Endothelial cell of umbilical vein (primary cell): ENCODE results near the gene NMNAT3. TPM values are rescaled to one million over a fixed set of nuclear protein-coding genes. Genes with fewer than 3 reads are reported as not detected.

ENCODE experiments used
- BruUV-seq: library from RNA; stranded (reverse); fragments of 400-500 nt; replicated peaks from 2 replicates; lab custom pipeline; 2021; lab: Mats Ljungman, UMichigan
- CTCF ChIA-PET: fragments of 300-600, 350-600 bp; sonication (Branson Sonifier 250); formaldehyde crosslinking; loops from one replicate; lab custom pipeline; 2021; ENCODE audit warnings: antibody characterized with exemption, inconsistent platforms; lab: Charles Lee
- POLR2A ChIA-PET: fragments of 300-600, 350-600 bp; sonication (Branson Sonifier 250); formaldehyde crosslinking; loops from one replicate; lab custom pipeline; 2021; ENCODE audit warnings: antibody characterized with exemption, inconsistent platforms; lab: Charles Lee
- DNase-seq: peaks from one replicate; pipeline ENCODE4 v3.0.0-alpha.2; 2011; ENCODE audit warnings: low read depth, low spot score
- FAIRE-seq: peaks from 2 replicates; lab custom pipeline; 2011; peaks lifted over from hg19 to GRCh38; lab: Jason Lieb, UNC
- H2AFZ ChIP-seq: 2 replicates; pipeline ENCODE4 v1.6.0; 2012; ENCODE audit warnings: low read depth, low read length, control low read depth, inconsistent platforms
- H3K27ac ChIP-seq: 2 replicates; pipeline ENCODE4 v1.5.1; 2011; ENCODE audit warnings: low read depth, mild to moderate bottlenecking, control low read depth, low read length, moderate library complexity; ENCODE audit not compliant: insufficient read depth
- H3K27me3 ChIP-seq, 2 experiments: 2 replicates each; pipeline versions ENCODE4 v1.6.0 to v1.6.1; 2011; ENCODE audit warnings: low read length in 2 of 2, mixed read lengths in 1 of 2; ENCODE audit not compliant: control insufficient read depth in 2 of 2, insufficient read depth in 2 of 2
- H3K36me3 ChIP-seq, 2 experiments: 2 replicates in 1 of 2; 3 replicates in 1 of 2; pipeline ENCODE4 v1.5.1; 2011; ENCODE audit warnings: low read length in 2 of 2, mild to moderate bottlenecking in 1 of 2, moderate library complexity in 1 of 2; ENCODE audit not compliant: control insufficient read depth in 2 of 2, insufficient read depth in 2 of 2; ENCODE audit errors: extremely low read depth in 1 of 2
- H3K4me1 ChIP-seq: 3 replicates; pipeline ENCODE4 v1.5.1; 2011; ENCODE audit warnings: mild to moderate bottlenecking, low read length; ENCODE audit not compliant: control insufficient read depth, insufficient read depth; ENCODE audit errors: extremely low read depth
- H3K4me2 ChIP-seq: 2 replicates; pipeline ENCODE4 v1.6.1; 2011; ENCODE audit warnings: low read length, control low read depth, mixed read lengths; ENCODE audit not compliant: insufficient read depth
- H3K4me3 ChIP-seq, 3 experiments: fragments of 200-600 bp in 1 of 3; sonication (generic), shearing (Covaris generic) in 1 of 3; replicated peaks in 1 of 3; 2 replicates each; pipeline ENCODE4 v1.5.1; 2011 to 2016; ENCODE audit warnings: control low read depth in 3 of 3, low read length in 3 of 3, mild to moderate bottlenecking in 2 of 3, inconsistent platforms in 1 of 3, low read depth in 1 of 3, moderate library complexity in 1 of 3; ENCODE audit not compliant: insufficient read depth in 1 of 3
- H3K79me2 ChIP-seq: 2 replicates; pipeline ENCODE4 v1.6.0; 2012; ENCODE audit warnings: low read length, inconsistent platforms; ENCODE audit not compliant: control insufficient read depth, insufficient read depth
- H3K9ac ChIP-seq: replicated peaks from 2 replicates; pipeline ENCODE3; 2011; ENCODE audit warnings: low read length, control low read depth; ENCODE audit not compliant: insufficient read depth; ENCODE audit errors: extremely low read depth
- H3K9me1 ChIP-seq: replicated peaks from 3 replicates; pipeline ENCODE4 v1.6.0; 2011; ENCODE audit warnings: mild to moderate bottlenecking, low read length; ENCODE audit not compliant: control insufficient read depth, insufficient read depth; ENCODE audit errors: extremely low read depth
- H3K9me3 ChIP-seq: replicated peaks from 2 replicates; pipeline ENCODE4 v1.5.1; 2012; ENCODE audit warnings: low read length, inconsistent platforms; ENCODE audit not compliant: control insufficient read depth, insufficient read depth
- H4K20me1 ChIP-seq: replicated peaks from 2 replicates; pipeline ENCODE3; 2011; ENCODE audit warnings: mild to moderate bottlenecking, low read length; ENCODE audit not compliant: control insufficient read depth, insufficient read depth; ENCODE audit errors: extremely low read depth
- EZH2 ChIP-seq: IDR thresholded peaks from 2 replicates; pipeline ENCODE4 v1.6.1; 2012; ENCODE audit warnings: borderline replicate concordance, low read depth, mild to moderate bottlenecking, moderate library complexity, low read length, inconsistent platforms; ENCODE audit not compliant: severe bottlenecking
- FOS ChIP-seq: IDR thresholded peaks from 2 replicates; pipeline ENCODE4 v1.6.1; 2011; ENCODE audit warnings: mild to moderate bottlenecking, low read length, moderate library complexity, borderline replicate concordance; ENCODE audit not compliant: insufficient read depth
- GATA2 ChIP-seq: IDR thresholded peaks from 2 replicates; pipeline ENCODE4 v1.7.0; 2011; ENCODE audit warnings: low read depth, mild to moderate bottlenecking, moderate library complexity, mixed read lengths, low read length; ENCODE audit not compliant: insufficient read length, insufficient read depth
- JUN ChIP-seq: IDR thresholded peaks from 2 replicates; pipeline ENCODE4 v1.6.1; 2011; ENCODE audit warnings: borderline replicate concordance, low read depth; ENCODE audit not compliant: insufficient read length, insufficient read depth
- MYC ChIP-seq: IDR thresholded peaks from one replicate; pipeline ENCODE4 v1.6.1; 2011; ENCODE audit warnings: mild to moderate bottlenecking, low read depth, low read length
- POLR2A ChIP-seq: IDR thresholded peaks from 2 replicates; pipeline ENCODE4 v1.6.1; 2012; ENCODE audit warnings: low read depth, mild to moderate bottlenecking, control low read depth, low read length
- POLR2AphosphoS5 ChIP-seq: IDR thresholded peaks from 2 replicates; pipeline ENCODE4 v1.6.1; 2012; ENCODE audit warnings: low read depth, mild to moderate bottlenecking, control low read depth, low read length, moderate library complexity; ENCODE audit not compliant: insufficient read depth
- dilution Hi-C: fragments of 300-500 bp; cut with MboI; formaldehyde crosslinking; loops from one replicate; pipeline ENCODE4 v1.15.0; 2019; ENCODE audit warnings: low sequenced_read_pairs; ENCODE audit not compliant: extremely low pct_ligation_motif_present
- intact Hi-C: fragments of 100-400 bp; cut with micrococcal nuclease; formaldehyde crosslinking; loops from one replicate; pipeline ENCODE4 v1.10.0; 2022
- polyA plus RNA-seq, 4 experiments: library from polyadenylated mRNA; depleted of rRNA in 3 of 4; stranded (reverse) in 3 of 4; unstranded in 1 of 4; fragments of >200 nt; gene quantifications; 2 replicates each; pipeline versions ENCODE4 v1.2.1 to v1.2.3, GENCODE V29; 2011 to 2012; ENCODE audit warnings: missing spikeins in 1 of 4
- total RNA-seq: library from RNA; stranded (reverse); gene quantifications from 2 replicates; pipeline ENCODE4 v1.2.3, GENCODE V29; 2021
- TF ChIP-seq, protein P1 (sequence below), 2 donors: IDR thresholded peaks; 1 replicate in 1 of 2; 2 replicates in 1 of 2; pipeline ENCODE4 v1.5.1; 2011; ENCODE audit warnings: low read length in 2 of 2, mild to moderate bottlenecking in 2 of 2, moderate library complexity in 2 of 2, control low read depth in 1 of 2, inconsistent platforms in 1 of 2, low read depth in 1 of 2; ENCODE audit not compliant: insufficient read depth in 1 of 2; ENCODE audit errors: extremely low read depth in 1 of 2
- TF ChIP-seq, protein P2 (sequence below): IDR thresholded peaks from 2 replicates; pipeline ENCODE4 v1.6.1; 2011; ENCODE audit not compliant: insufficient read depth, insufficient read length

Gene NMNAT3
- total and polyA plus RNA-seq, 2 donors (not counting 3 experiments of a cell fraction or from before 2014, with no cell fraction given): 0.59 to 0.60 TPM

DNA sequence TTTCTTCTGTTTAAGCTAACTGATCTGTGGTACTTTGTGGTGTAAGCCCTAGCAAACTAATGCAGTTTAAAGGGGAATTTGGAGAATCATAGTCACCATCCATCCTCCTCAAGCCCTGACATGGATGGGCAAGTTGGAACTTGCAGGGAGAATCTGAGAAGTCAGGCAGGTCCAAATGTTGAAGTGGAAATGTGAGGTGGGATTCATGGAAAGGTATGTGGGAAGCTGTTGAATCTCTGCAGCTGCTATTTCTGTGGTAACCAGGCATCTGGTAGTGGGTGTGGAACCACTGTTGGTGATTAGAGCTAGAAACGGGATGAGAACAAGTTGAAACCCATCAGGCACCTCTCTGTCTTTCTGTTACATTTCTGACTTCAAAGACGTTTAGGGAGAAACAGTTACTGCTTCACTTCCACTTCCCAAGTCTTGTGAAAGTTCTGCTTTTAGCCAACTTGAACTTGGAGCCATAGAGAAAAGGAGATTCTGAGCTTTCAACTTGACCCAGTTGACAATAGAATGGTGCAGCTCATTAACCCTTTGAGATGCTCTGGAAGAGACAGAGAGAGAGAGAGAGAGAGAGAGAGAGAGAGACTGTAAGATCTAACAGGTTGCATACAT, 38.1 kb upstream of the NMNAT3 start:
- no peak for FAIRE-seq
- no peak for TF ChIP-seq POLR2AphosphoS5
- TF ChIP-seq MYC: no peak
- TF ChIP-seq FOS: no peak
- TF ChIP-seq, protein P1, sequence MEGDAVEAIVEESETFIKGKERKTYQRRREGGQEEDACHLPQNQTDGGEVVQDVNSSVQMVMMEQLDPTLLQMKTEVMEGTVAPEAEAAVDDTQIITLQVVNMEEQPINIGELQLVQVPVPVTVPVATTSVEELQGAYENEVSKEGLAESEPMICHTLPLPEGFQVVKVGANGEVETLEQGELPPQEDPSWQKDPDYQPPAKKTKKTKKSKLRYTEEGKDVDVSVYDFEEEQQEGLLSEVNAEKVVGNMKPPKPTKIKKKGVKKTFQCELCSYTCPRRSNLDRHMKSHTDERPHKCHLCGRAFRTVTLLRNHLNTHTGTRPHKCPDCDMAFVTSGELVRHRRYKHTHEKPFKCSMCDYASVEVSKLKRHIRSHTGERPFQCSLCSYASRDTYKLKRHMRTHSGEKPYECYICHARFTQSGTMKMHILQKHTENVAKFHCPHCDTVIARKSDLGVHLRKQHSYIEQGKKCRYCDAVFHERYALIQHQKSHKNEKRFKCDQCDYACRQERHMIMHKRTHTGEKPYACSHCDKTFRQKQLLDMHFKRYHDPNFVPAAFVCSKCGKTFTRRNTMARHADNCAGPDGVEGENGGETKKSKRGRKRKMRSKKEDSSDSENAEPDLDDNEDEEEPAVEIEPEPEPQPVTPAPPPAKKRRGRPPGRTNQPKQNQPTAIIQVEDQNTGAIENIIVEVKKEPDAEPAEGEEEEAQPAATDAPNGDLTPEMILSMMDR (IDR thresholded peaks at IDR 0.05; ENCODE audit: extremely low read depth in 1 of 2, insufficient read depth in 1 of 2, low read depth in 1 of 2, low read length in 2 of 2): no peak
- TF ChIP-seq, protein P2, sequence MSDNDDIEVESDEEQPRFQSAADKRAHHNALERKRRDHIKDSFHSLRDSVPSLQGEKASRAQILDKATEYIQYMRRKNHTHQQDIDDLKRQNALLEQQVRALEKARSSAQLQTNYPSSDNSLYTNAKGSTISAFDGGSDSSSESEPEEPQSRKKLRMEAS: no peak
- TF ChIP-seq EZH2: no peak
- TF ChIP-seq JUN: no peak
- no peak for TF ChIP-seq GATA2
- TF ChIP-seq POLR2A: no peak
- DNase-seq: no peak
- no peaks in the 10 kb centered on the region for H3K27me3 ChIP-seq
- no peak overlapping the region for H3K9ac ChIP-seq
- no peak overlapping the region for H3K27ac ChIP-seq
- H3K79me2 ChIP-seq: no peaks in the 10 kb centered on the region
- no peak overlapping the region for H3K4me2 ChIP-seq
- POLR2A ChIA-PET: no interaction called here
- no peaks in the 10 kb centered on the region for H4K20me1 ChIP-seq
- dilution Hi-C loops: no loop called here
- no peak overlapping the region for H3K4me3 ChIP-seq
- H3K4me1 ChIP-seq: no peaks in the 10 kb centered on the region
- H3K9me1 ChIP-seq: no peaks in the 10 kb centered on the region
- CTCF ChIA-PET: no interaction called here
- no TSS peak for BruUV-seq
- no peak overlapping the region for H2AFZ ChIP-seq
- intact Hi-C loops: no loop called here
- H3K36me3 ChIP-seq: no peaks in the 10 kb centered on the region
- H3K9me3 ChIP-seq: no peaks in the 10 kb centered on the region
